KBM-7 (cell line): ENCODE measurements around the gene INPP5B.
"Not testable (repeated sequence)": the region's sequence is repeated elsewhere in the genome, so short reads cannot be mapped to it uniquely, and the experiment has no call there.

ENCODE experiments used
- DNase-seq: peaks from one replicate; pipeline ENCODE4 v3.0.0-alpha.2; 2015
- in situ Hi-C: fragments of 300-500 bp; cut with MboI; formaldehyde crosslinking; loops from 2 replicates; pipeline ENCODE4 v1.14.3; 2020; ENCODE audit warnings: low sequenced_read_pairs, low pct_unique_long_range_greater_than_20kb, mixed read lengths

Gene INPP5B

DNA sequence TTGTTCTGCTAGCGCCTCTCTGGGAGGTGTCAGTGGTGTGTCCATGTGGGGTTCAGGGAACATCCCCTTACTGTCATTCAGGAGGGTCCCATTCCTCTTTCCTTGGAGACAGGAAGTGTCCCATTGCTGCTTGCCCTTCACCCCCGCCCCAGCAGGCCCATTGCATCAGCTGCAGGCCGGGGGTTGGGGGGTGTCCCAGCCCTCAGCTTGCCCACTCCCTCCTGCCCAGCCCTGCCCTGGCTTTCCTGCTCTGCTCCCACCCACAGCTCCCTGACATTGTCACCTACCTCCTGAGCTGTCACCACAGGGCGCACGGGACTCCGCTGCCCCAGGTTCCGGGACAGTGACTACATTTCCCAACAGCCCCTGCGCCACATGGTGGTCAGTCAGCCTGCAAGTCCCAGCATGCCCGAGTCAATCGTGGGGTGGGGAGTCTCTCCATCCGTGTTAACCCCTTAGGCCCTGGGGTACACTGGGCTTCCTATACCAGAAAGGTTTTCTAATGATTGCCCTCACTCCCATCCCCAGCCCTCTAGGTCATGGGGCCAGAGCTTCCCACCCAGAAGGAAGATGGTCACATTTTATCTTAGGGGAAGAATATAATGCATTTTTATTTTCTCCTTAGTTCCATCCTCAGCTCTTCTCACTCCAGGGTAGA is at the start of gene INPP5B:
INPP5B (minus strand) TSS at position 351 of the 658 bp plus-strand sequence. CDS start 745 bp downstream, outside the sequence.
- peak; percentile 83 for DNase-seq
- in situ Hi-C loops, result no loop called here

DNA sequence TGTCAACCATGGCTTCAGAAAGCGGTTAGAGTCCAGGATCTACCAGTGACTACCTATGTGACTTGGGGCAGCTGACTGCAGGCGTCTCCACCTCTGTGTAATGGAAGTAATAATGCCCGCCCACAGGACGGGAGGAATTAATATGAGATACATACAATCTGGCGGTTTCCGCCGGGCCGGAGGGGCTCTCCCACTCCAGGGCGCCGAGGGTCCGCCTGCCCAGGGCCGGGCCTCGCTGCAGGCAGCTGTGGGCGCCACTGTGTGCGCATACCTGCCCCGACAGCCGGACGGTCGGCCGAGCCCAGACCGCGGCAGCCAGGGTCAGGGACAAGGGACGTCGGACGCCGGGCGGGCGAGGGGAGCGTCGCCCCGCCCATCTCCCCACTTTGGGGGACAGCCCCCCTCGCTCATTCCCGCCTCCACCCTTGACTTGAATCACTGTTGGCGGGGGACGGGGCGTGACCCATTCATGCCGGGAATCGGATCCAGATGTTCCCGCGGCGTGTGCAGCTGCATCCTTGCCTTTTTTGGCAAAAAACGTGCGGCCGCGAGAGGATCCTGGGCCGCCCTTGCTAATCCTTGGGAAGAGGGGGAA is 49.0 kb upstream of the INPP5B start:
- DNase-seq, result no peak
- in situ Hi-C loops, result no loop called here

DNA sequence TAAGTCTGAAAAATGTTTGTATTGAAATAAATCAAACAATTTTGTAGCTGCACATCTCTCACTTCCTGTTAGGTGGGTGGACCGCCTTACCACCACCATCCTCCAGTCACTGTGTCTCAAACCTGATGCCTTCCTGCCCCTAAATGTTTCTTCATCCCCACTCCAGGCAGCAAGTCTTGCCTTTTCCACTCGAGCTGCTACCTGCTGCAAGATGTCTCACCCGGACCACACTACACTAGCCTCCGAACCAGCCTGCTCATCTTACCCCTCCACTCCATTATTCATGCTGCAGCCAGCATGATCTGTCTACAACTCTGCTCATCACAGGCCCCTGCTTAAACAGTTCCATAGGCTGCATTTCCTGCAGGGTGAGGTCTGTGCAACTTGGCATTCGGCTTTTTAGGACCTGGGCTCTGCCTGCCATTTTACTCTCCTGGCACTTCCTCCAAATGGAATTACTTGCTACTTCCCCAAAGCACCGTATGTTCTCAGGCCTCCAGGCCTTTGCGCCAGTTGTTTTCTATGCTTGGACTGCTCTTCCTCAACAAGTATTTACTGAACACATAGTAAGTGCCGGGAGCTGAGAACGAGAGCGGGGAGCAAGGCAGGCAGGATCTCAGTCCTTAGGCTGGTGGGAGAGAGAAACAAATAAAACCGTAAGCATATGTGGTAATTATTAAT is 48.2 kb upstream of the INPP5B start:
- in situ Hi-C loops, result no loop called here
- peak; percentile 9 for DNase-seq

DNA sequence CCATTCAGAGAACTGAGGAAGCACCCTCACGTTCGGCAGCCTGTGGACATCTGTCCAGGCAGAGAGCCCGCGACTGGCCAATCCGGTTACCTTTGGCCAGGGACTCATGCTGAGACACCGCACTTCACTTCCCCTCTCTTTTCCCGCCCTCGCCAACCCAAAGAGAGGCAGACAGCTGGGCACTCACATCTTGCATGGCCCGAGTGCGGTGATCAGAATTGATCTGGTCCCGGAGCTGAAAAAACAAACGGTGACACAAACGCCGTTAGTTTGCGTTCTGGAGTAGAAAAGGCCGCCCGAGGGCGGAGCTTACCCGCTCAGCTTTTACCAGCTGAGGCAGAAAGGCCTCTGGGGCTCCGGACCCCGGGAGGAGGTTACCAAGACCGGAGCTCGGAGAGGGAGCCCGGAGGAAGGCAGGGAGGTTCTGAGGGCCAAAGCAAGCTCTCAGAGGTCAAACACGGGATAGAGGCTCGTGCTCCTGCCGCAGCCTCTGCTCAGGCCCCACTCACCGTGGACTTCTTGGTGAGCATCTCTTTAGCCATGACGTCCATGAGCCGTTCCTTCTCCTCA is 42.6 kb upstream of the INPP5B start:
- peak; percentile 68 for DNase-seq
- in situ Hi-C loops, result no loop called here

DNA sequence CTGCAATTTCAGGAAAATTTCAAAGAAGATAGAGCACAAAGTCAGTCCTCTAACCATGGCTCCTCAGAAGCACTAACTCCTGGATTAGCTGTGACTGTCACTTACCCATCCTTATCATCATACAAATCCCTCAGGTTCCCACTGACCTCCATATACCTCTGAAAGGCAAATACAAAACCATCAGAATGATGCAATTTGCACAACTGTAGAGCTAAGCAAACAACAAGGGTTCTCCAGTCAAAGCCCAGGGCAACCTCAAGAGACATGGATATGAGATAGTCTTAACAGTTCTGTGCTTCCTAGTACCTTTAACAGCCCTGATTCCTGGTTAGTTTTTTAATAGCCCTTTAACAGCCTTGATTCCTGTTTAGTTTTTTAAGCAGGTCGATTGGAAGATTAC is 40.8 kb upstream of the INPP5B start:
- no peak for DNase-seq
- in situ Hi-C loops, result no loop called here

DNA sequence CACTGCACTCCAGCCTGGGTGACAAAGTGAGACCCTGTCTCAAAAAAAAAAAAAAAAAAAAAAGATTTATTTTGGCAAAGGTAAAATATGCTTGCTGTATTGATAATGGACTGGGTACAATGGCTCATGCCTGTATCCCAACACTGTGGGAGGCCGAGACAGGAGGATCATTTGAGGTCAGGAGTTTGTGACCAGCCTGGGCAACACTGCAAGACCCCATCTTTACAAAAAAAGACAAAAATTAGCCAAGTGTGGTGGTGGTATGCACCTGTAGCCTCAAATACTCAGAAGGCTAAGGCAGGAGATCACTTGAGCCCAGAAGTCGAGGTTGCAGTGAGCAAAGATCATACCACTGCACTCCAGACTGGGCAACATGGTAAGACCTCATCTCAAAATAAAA is 36.7 kb upstream of the INPP5B start:
- no peak for DNase-seq
- in situ Hi-C loops, result no loop called here

DNA sequence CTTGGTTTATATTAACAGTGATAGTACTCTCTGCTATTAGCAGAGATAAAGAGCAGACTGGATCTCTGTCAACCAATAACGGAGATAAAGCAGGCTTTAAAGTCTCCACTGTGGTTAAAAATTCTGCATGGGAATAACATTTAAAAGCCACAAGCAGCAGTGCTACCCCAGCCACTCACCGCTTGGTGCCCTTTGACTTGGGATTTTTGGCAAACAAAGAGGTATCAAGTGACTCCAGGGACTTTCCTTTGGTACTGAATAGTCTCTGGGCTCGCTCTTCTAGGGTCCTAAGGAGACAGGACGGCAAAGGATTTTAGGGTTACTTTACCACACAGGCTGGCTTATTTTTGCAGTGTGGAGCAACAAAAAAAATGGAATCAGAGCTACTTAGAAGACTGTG is 31.7 kb upstream of the INPP5B start:
- in situ Hi-C loops, result no loop called here
- no peak for DNase-seq

DNA sequence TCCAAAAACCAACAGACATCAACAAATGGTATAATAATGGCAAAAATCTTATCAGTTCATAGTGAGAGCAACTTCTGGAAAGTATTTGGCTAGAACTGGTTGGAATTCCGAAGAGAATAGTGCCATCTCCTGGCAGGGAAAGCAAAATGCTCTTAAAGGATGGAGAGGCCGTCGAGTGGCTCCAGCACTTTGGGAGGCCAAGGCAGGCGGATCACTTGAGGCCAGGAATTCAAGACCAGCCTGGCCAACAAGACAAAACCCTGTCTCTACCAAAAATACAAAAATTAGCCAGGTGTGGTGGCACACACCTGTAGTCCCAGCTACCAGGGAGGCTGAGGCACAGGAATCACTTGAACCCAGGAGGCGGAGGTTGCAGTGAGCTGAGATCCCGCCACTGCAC is 28.2 kb upstream of the INPP5B start:
- in situ Hi-C loops, result not testable (repeated sequence)
- DNase-seq, result peak; percentile 67

DNA sequence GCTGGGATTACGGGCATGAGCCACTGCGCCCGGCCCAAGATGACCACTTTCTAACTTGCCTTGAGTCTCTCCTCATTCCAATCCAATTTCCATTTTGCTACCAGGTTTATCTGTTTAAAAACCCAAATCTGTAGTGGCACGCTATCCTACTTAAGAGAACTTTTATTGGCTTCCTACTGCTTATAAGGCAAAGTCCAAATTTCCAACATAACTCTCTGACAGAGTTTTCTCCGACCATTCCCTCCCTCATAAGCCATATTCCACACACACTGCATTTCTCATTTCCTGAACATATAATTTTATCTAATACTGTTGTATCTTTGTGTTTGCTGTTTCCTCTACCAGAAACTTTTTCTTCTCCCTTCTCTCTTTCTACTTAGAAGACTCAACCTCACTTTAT is 27.7 kb upstream of the INPP5B start:
- in situ Hi-C loops, result no loop called here

DNA sequence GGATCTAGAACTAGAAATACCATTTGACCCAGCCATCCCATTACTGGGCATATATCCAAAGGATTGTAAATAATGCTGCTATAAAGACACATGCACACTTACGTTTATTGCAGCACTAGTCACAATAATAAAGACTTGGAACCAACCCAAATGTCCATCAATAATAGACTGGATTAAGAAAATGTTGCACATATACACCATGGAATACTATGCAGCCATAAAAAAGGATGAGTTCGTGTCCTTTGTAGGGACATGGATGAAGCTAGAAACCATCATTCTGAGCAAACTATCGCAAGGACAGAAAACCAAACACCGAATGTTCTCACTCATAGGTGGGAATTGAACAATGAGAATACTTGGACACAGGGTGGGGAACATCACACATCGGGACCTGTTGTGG is 26.8 kb upstream of the INPP5B start:
- in situ Hi-C loops, DNase-seq: not testable (repeated sequence)

More for the DNA sequence above, 27.7 kb upstream of the INPP5B start:
- DNase-seq, result no peak

DNA sequence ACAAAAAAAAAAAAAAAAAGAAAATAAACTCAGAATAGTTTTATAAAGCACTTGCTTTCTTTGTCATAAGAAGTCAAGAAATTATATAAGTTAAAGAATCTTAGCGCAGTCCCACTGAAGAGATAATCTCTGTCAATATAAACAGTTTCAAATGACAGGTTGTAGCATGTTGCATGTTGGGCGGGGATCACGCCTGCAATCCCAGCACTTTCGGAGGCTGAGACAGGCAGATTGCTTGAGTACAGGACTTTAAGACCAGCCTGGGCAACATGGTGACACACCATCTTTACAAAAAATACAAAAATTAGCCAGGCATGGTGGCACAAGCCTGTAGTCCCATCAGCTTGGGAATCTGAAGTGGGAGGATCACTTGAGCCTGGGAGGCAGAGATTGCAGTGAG is 18.4 kb upstream of the INPP5B start:
- no peak for DNase-seq
- in situ Hi-C loops, result no loop called here

DNA sequence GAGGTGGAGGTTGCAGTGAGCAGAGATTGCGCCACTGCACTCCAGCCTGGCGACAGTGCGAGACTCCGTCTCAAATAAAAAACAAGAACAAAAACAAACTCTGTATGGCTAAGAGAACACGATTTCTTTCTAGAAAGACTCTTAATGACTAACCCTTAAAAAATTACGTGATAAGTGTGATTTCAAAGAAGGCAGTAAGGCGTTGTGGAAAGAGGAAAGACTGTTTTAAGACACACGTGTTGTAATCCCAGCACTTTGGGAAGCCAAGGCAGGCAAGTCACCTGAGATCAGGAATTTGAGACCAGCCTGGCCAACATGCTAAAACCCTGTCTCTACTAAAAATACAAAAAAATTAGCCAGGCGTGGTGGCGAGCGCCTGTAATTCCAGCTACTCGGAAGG is 17.3 kb upstream of the INPP5B start:
- in situ Hi-C loops, DNase-seq: not testable (repeated sequence)

DNA sequence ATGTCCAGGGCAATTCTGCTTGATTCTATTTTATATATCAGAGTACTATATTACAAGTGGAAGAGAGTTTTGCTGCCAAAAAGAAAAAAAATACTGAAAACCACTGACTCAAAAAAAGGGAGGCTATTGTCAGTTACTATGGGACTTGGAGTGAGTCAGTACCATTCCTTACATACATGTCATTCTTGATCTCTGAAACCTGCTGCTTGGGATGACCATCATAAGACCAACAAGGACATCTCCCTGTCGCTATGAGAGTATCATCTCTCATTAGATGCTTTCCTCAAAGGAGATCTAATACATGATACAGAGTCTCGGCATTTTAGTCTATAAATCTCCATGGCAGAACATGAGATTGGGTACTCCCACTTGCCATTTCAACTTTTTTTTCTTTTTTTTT is 11.8 kb upstream of the INPP5B start:
- in situ Hi-C loops, result no loop called here
- DNase-seq, result no peak

DNA sequence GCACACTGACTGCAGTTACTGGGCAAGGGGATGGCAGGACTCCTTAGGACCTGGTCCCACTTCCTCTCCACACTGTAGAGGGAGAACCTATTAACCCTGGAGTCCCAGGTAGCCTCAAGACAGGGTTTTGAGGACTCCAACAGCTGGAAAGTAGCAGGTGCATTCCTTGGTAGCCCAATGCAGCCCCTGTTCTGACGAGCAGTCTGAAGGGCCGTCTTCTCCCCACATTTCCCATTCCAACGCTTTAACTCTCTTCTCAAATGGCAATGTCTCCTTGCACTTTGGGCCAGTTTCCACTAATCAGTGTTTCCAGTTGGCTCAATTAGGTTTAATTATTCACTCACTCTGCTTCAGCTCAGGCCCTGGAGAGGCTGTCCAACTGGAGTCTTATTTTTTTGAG is 8.8 kb upstream of the INPP5B start:
- in situ Hi-C loops, result no loop called here
- DNase-seq, result no peak

DNA sequence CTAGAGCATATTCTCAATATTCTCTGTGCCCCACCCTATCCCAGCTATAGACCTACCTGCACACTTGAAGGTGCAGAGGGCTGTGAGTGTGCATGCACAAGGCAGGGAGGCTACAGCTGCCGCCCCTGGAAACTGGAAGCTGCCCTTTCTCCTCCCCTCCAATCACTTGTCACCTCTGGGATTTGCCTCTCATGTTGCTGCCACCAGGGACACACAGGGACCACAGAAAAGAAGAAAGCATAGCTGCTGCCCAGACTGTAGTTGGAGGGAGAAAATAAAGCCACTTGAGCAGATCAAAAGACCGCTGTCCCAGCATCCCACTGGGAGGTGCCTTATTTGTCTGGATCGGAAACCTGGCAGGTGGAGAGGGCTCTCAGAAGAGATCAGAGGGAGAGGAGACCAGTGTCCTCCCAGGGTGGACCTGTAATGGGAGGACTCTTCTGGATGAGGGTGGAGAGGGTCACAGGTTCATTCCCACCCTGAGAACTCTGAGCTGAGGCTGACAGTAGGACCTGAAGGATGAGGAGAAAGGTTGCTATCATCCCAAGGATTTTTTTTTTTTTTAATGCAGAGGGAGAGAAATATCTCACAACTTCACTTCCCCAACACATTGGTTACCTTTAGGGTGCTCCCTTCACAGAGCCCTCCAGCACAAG is 7.6 kb upstream of the INPP5B start:
- no peak for DNase-seq
- in situ Hi-C loops, result no loop called here

DNA sequence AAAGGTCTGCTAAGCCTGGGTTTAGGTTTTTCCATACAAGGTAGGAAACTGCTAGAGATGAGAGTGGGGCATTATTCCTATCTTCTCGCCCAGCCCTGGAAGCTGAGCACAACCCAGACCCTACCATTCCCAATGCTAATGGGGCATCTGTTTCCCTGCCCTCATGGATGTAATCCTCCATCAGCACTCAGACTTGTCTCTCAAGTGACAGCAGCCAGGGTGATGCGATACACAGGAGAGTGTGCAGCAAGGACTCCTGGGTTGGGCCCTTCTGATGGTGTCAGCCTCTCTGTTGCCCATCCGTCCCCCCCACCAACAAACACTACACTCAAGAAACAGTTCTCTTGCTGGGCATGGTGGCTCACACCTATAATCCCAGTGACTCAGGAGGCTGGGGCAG is 5.9 kb upstream of the INPP5B start:
- no peak for DNase-seq
- in situ Hi-C loops, result no loop called here

DNA sequence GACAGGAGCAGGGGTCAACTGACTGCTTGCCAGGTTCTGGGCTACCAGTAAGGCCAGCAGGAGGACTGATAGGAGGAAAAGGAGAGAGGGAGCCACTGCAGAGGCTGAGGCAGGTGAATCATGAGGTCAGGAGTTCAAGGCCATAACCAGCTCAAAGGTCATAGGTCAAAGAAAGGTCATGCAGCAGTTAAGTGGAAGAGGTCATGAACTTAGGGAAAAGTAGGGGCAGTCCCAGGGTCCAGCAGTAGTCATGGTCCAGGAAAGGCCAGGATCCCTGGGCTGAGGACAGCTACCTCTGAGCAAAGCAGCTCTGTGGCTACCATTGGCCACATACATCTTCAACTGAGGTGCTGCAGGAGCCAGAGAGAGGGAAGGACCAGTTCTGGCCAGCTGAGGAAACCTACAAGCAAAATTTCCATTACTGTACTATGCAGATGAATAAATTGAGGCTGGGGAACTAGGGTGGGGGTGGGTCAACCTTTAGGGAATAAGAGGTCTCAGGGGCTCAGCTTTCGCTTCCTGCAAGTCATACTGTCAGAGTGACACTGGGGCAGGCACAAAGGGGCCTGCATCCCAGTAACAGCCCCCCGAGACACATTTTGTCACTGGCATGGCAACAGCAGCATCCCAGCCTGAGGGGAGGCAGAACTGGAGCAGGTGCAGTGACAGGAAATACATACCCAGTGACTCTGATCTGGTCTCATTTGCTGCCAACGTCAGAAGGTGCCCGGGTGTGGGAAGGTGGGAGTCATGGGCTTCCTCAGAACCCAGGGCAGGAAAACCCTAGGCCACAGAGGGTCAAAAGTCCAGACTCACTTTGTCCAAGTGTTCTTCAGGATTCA is 5.2 kb upstream of the INPP5B start:
- in situ Hi-C loops, result no loop called here

DNA sequence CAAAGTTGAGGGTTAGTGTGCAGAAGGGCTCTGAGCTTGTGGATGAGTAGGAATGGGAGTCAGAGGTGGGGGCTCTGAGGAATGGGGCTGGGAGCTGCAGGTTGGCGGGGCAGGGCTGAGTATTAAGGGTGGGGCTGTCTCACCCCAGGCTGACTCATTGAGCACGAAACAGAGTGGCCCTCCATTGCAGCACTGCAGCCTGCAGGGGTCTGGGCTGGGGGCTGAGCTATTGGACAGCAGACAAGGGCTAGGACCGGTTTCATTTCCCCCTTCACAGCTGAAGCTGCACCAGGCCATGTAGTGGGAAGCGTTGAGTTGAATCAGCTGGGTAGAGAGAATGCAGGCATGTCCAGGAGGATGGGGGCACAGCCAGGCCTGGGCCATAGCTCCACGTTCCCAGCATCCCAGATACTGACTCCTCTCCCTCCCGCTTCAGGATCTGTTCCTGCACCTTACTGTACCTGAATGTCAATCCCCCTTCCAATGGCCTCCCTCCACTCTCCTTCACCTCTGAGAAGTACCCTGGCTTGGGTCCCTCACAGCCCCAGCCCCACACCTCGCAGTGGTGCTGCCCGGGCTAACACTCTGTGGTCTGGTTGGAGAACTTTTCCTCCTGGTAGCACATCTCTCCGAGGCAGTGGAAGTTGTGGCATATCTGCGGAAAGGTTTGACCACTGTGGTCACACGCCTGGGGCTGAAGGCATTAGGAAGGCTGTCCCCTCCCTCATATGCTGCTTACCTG is 4.4 kb upstream of the INPP5B start:
- in situ Hi-C loops, result no loop called here
- no peak for DNase-seq

More for the DNA sequence above, 5.2 kb upstream of the INPP5B start:
- DNase-seq, result no peak
